HCT116 (cell line): ENCODE measurements around the gene FGB. TPM values are rescaled to one million over a fixed set of nuclear protein-coding genes. Genes with fewer than 3 reads are reported as not detected.

Experiments
- ATAC-seq: fragments of 200-7000 bp; cut with Tn5 transposase; 2 replicates; pipeline ENCODE4 v1.9.1; 2020; ENCODE audit warnings: mild to moderate bottlenecking, moderate library complexity
- BruUV-seq: library from RNA; stranded (reverse); fragments of 400-500 nt; replicated peaks from 2 replicates; lab custom pipeline; 2021; lab: Mats Ljungman, UMichigan
- CTCF ChIA-PET: fragments of 300-600 bp; sonication (Branson Sonifier 250); formaldehyde crosslinking; loops from one replicate; lab custom pipeline; 2021; ENCODE audit warnings: antibody characterized with exemption; lab: Charles Lee
- POLR2A ChIA-PET: fragments of 300-600, 350-600 bp; sonication (Branson Sonifier 250); formaldehyde crosslinking; loops from one replicate; lab custom pipeline; 2021; ENCODE audit warnings: antibody characterized with exemption; lab: Charles Lee
- RAD21 ChIA-PET, 2 experiments: fragments of 300-600 bp; sonication (Branson Sonifier 250); formaldehyde crosslinking; loops; one replicate each; lab custom pipeline; 2023; ENCODE audit warnings: low total read pairs in 2 of 2; ENCODE audit not compliant: uncharacterized antibody in 2 of 2, unreplicated experiment in 2 of 2, low non-redundant PET in 1 of 2; lab: Charles Lee
- DNase-seq: peaks from one replicate; pipeline ENCODE4 v3.0.0-alpha.2; 2010; ENCODE audit warnings: low read depth, low spot score
- H2AFZ ChIP-seq: fragments of 200-600 bp; shearing (Covaris generic), sonication (generic); 2 replicates; pipeline ENCODE4 v1.6.1; 2017; ENCODE audit warnings: low read depth, mixed run types, mixed read lengths, antibody characterized with exemption, low read length; ENCODE audit not compliant: poor library complexity, severe bottlenecking
- H3K27ac ChIP-seq: 2 replicates; pipeline ENCODE4 v1.5.1; 2012; ENCODE audit warnings: low read depth, low read length
- H3K27me3 ChIP-seq: fragments of 200-600 bp; sonication (generic); 2 replicates; pipeline ENCODE4 v1.6.1; 2016; ENCODE audit warnings: mixed run types, low read length, mixed read lengths; ENCODE audit not compliant: insufficient read depth
- H3K36me3 ChIP-seq, 2 experiments: fragments of 200-500 bp in 1 of 2; fragments of 200-600 bp in 1 of 2; sonication (Bioruptor generic) in 1 of 2; sonication (generic) in 1 of 2; 2 replicates each; pipeline versions ENCODE4 v1.5.1 to v1.6.1; 2014 to 2016; ENCODE audit warnings: low read length in 2 of 2, inconsistent platforms in 1 of 2, mixed read lengths in 1 of 2, mixed run types in 1 of 2; ENCODE audit not compliant: insufficient read depth in 2 of 2, control insufficient read depth in 1 of 2
- H3K4me1 ChIP-seq, 2 experiments: fragments of 200-600 bp in 1 of 2; sonication (generic) in 1 of 2; 2 replicates each; pipeline versions ENCODE4 v1.5.1 to v1.6.1; 2012 to 2017; ENCODE audit warnings: low read length in 2 of 2, inconsistent platforms in 1 of 2, mild to moderate bottlenecking in 1 of 2, mixed read lengths in 1 of 2, mixed run types in 1 of 2, moderate library complexity in 1 of 2; ENCODE audit not compliant: insufficient read depth in 2 of 2, control insufficient read depth in 1 of 2
- H3K4me2 ChIP-seq: fragments of 200-600 bp; sonication (generic); 2 replicates; pipeline ENCODE4 v1.6.1; 2017; ENCODE audit warnings: mixed run types, low read length, mixed read lengths
- H3K4me3 ChIP-seq, 2 experiments: fragments of 200-600 bp in 1 of 2; sonication (generic) in 1 of 2; replicated peaks in 1 of 2; 2 replicates each; pipeline ENCODE4 v1.5.1; 2011 to 2016; ENCODE audit warnings: low read length in 2 of 2, control low read depth in 1 of 2, low read depth in 1 of 2, mild to moderate bottlenecking in 1 of 2, mixed read lengths in 1 of 2, mixed run types in 1 of 2
- H3K79me2 ChIP-seq: fragments of 200-600 bp; sonication (generic); 2 replicates; pipeline ENCODE4 v1.6.1; 2017; ENCODE audit warnings: mild to moderate bottlenecking, mixed run types, low read length, moderate library complexity, mixed read lengths; ENCODE audit not compliant: insufficient read depth
- H3K9ac ChIP-seq: fragments of 200-600 bp; sonication (generic); 2 replicates; pipeline ENCODE4 v1.6.1; 2016; ENCODE audit warnings: low read length, mixed read lengths
- H3K9me2 ChIP-seq: fragments of 200-600 bp; sonication (generic), shearing (Covaris generic); 2 replicates; pipeline ENCODE4 v1.6.1; 2017; ENCODE audit warnings: mixed run types, mild to moderate bottlenecking, moderate library complexity; ENCODE audit not compliant: insufficient read depth
- H3K9me3 ChIP-seq, 2 experiments: fragments of 200-500 bp in 1 of 2; fragments of 200-600 bp in 1 of 2; sonication (Bioruptor generic) in 1 of 2; sonication (generic) in 1 of 2; 2 replicates each; pipeline ENCODE4 v1.6.1; 2014 to 2017; ENCODE audit warnings: low read length in 2 of 2, mixed read lengths in 2 of 2, inconsistent platforms in 1 of 2, low read depth in 1 of 2, mild to moderate bottlenecking in 1 of 2, mixed run types in 1 of 2, moderate library complexity in 1 of 2; ENCODE audit not compliant: control insufficient read depth in 1 of 2, insufficient read depth in 1 of 2
- H4K20me1 ChIP-seq: fragments of 200-600 bp; sonication (generic), shearing (Covaris generic); 2 replicates; pipeline ENCODE4 v1.6.1; 2017; ENCODE audit warnings: mixed run types, mild to moderate bottlenecking, moderate library complexity; ENCODE audit not compliant: insufficient read depth
- CEBPB ChIP-seq: IDR thresholded peaks from 2 replicates; pipeline ENCODE4 v1.6.1; 2012; ENCODE audit warnings: low read depth
- EGR1 ChIP-seq: IDR thresholded peaks from 2 replicates; pipeline ENCODE4 v1.6.1; 2012; ENCODE audit warnings: low read depth
- ELF1 ChIP-seq: IDR thresholded peaks from 2 replicates; pipeline ENCODE4 v1.6.1; 2012; ENCODE audit warnings: low read depth, borderline replicate concordance
- EZH2 ChIP-seq: fragments of 200-600 bp; sonication (generic); IDR thresholded peaks from 2 replicates; pipeline ENCODE4 v1.6.1; 2017; ENCODE audit warnings: antibody characterized with exemption, mixed run types
- FOSL1 ChIP-seq: IDR thresholded peaks from 2 replicates; pipeline ENCODE4 v1.6.1; 2012; ENCODE audit warnings: low read depth
- JUND ChIP-seq: IDR thresholded peaks from 2 replicates; pipeline ENCODE4 v1.6.1; 2012
- POLR2A ChIP-seq: IDR thresholded peaks from 2 replicates; pipeline ENCODE4 v1.7.0; 2011; ENCODE audit warnings: borderline replicate concordance; ENCODE audit not compliant: insufficient read depth, insufficient read length; ENCODE audit errors: extremely low read depth
- POLR2AphosphoS5 ChIP-seq: IDR thresholded peaks from 2 replicates; pipeline ENCODE4 v1.6.1; 2011; ENCODE audit warnings: mild to moderate bottlenecking, low read depth, low read length, moderate library complexity
- RAD21 ChIP-seq: IDR thresholded peaks from 2 replicates; pipeline ENCODE4 v1.6.1; 2012; ENCODE audit warnings: low read depth, mild to moderate bottlenecking
- SP1 ChIP-seq: IDR thresholded peaks from 2 replicates; pipeline ENCODE4 v1.6.1; 2012; ENCODE audit warnings: low read depth
- SRF ChIP-seq: IDR thresholded peaks from 2 replicates; pipeline ENCODE4 v1.6.1; 2012; ENCODE audit warnings: low read depth
- YY1 ChIP-seq: IDR thresholded peaks from 2 replicates; pipeline ENCODE4 v1.6.1; 2011; ENCODE audit warnings: low read length, low read depth, moderate library complexity, mild to moderate bottlenecking; ENCODE audit not compliant: insufficient replicate concordance; ENCODE audit errors: extremely low read depth
- ZNF274 ChIP-seq: fragments of 200-500 bp; sonication (Bioruptor generic); IDR thresholded peaks from 2 replicates; pipeline ENCODE4 v1.6.1; 2014; ENCODE audit warnings: mild to moderate bottlenecking, low read depth, low read length, inconsistent platforms
- intact Hi-C: fragments of 100-400 bp; cut with micrococcal nuclease; formaldehyde crosslinking; loops from 2 replicates; pipeline ENCODE4 v1.10.0; 2022
- total RNA-seq: library from RNA; stranded (reverse); gene quantifications from one replicate; pipeline ENCODE4 v1.2.1, GENCODE V29; 2021; ENCODE audit not compliant: unreplicated experiment
- TF ChIP-seq, protein P1 (sequence below): IDR thresholded peaks from 2 replicates; pipeline ENCODE4 v1.6.1; 2012
- TF ChIP-seq, protein P2 (sequence below): IDR thresholded peaks from 2 replicates; pipeline ENCODE4 v1.6.1; 2012
- TF ChIP-seq, protein P3 (sequence below), 3 experiments: fragments of 200-600 bp in 1 of 3; sonication (generic) in 1 of 3; IDR thresholded peaks in 2 of 3; conservative IDR thresholded peaks in 1 of 3; 2 replicates each; pipeline ENCODE4 v1.5.1; 2012 to 2017; ENCODE audit warnings: low read depth in 2 of 3, low read length in 2 of 3, antibody characterized with exemption in 1 of 3, borderline replicate concordance in 1 of 3, control low read depth in 1 of 3, mild to moderate bottlenecking in 1 of 3, mixed read lengths in 1 of 3, mixed run types in 1 of 3, moderate library complexity in 1 of 3; ENCODE audit not compliant: insufficient read depth in 1 of 3

Gene FGB
- total RNA-seq, 1 experiment from 2014 or later, result 2.0 TPM

DNA sequence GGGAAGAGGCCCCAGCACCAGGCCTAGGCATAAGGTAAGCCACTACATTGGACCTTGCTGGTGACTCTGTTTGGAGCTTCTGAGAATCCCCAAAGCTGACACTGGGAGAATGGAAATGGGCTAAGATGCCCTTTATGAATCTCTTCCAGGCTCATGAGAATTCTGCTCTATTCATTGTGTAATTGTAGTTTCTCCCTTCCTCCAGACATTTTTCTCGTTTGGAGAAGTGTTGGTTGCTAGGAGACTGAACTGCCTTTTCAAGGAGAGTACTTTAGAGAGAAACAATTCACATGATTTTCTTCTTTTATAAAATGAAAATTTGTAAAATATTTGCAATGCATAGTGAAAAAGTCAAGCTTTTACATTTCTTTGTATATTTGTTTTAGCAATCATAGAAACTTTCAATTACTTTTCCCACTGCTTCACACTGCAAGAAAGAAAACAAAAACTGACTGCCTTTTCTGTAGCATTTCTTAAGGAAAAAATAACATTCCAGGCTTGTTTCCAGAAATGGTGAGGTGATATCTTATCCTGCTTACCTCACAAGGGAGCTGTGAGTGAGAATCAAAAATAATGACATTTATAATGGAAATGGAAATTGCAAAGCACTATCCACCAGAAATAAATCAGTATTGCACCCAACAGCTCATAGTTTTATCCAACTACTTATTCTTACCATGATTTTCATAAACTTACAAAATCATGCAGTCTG lies 46.3 kb upstream of the FGB start:
- ATAC-seq (no peak), DNase-seq (no peak)
- Histone ChIP-seq H3K9me2 (no peaks in the 10 kb centered on the region), H3K4me2 (no peak overlapping the region), H3K4me3 (no peak overlapping the region), H3K27me3 (peaks cover 3% of the 10 kb centered on the region; the same call in 1 of the 2 replicates), H2AFZ (no peak overlapping the region), H3K36me3 (no peaks in the 10 kb centered on the region), H3K27ac (no peak overlapping the region), H3K79me2 (no peaks in the 10 kb centered on the region), H3K9me3 (no peaks in the 10 kb centered on the region), H3K4me1 (no peaks in the 10 kb centered on the region), H4K20me1 (no peaks in the 10 kb centered on the region), H3K9ac (no peak overlapping the region)
- intact Hi-C loops, result no loop called here
- ChIA-PET CTCF (interaction anchor here (2.2 kb wide), 1 partner anchor 10 kb away, joined by 12 read pairs; no protein-coding TSS in a partner anchor), POLR2A (no interaction called here), RAD21 (no interaction called here)
- no TSS peak for BruUV-seq
- no peak for TF ChIP-seq YY1
- TF ChIP-seq SP1, result no peak
- TF ChIP-seq CEBPB, result no peak
- TF ChIP-seq ELF1, result no peak
- no peak for TF ChIP-seq POLR2A
- no peak for TF ChIP-seq JUND
- TF ChIP-seq, protein P1, sequence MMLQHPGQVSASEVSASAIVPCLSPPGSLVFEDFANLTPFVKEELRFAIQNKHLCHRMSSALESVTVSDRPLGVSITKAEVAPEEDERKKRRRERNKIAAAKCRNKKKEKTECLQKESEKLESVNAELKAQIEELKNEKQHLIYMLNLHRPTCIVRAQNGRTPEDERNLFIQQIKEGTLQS, result no peak
- no peak for TF ChIP-seq EZH2
- TF ChIP-seq, protein P2, sequence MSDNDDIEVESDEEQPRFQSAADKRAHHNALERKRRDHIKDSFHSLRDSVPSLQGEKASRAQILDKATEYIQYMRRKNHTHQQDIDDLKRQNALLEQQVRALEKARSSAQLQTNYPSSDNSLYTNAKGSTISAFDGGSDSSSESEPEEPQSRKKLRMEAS, result no peak
- TF ChIP-seq FOSL1, result no peak
- TF ChIP-seq POLR2AphosphoS5, result no peak

DNA sequence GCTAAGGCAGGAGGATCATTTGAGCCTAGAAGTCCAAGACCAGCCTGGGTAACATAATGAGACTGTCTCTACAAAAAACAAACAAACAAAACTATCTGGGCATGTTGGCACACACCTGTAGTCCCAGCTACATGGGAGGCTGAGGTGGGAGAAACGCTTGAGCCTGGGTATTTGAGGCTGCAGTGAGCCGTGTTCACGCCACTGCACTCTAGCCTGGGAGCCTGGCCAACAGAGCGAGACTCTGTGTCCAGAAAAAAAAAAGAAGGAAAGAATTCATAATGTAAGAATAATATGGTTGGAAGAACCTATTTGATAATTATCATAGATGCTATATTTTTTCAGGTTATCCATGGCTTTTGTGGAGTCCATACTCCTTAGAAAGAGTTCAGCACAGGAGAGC lies 45.2 kb upstream of the FGB start:
- no TSS peak for BruUV-seq
- POLR2A ChIA-PET, result no interaction called here

More for the DNA sequence above, 45.2 kb upstream of the FGB start:
- Histone ChIP-seq H3K36me3 (no peaks in the 10 kb centered on the region), H3K4me2 (no peak overlapping the region), H3K27ac (no peak overlapping the region), H3K27me3 (peaks cover 3% of the 10 kb centered on the region; the same call in 1 of the 2 replicates), H2AFZ (no peak overlapping the region), H3K4me1 (no peaks in the 10 kb centered on the region), H3K9ac (no peak overlapping the region), H3K9me2 (no peaks in the 10 kb centered on the region), H4K20me1 (no peaks in the 10 kb centered on the region), H3K9me3 (no peaks in the 10 kb centered on the region), H3K4me3 (no peak overlapping the region), H3K79me2 (no peaks in the 10 kb centered on the region)
- intact Hi-C loops, result no loop called here
- TF ChIP-seq, protein P3, sequence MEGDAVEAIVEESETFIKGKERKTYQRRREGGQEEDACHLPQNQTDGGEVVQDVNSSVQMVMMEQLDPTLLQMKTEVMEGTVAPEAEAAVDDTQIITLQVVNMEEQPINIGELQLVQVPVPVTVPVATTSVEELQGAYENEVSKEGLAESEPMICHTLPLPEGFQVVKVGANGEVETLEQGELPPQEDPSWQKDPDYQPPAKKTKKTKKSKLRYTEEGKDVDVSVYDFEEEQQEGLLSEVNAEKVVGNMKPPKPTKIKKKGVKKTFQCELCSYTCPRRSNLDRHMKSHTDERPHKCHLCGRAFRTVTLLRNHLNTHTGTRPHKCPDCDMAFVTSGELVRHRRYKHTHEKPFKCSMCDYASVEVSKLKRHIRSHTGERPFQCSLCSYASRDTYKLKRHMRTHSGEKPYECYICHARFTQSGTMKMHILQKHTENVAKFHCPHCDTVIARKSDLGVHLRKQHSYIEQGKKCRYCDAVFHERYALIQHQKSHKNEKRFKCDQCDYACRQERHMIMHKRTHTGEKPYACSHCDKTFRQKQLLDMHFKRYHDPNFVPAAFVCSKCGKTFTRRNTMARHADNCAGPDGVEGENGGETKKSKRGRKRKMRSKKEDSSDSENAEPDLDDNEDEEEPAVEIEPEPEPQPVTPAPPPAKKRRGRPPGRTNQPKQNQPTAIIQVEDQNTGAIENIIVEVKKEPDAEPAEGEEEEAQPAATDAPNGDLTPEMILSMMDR (IDR thresholded peaks at IDR 0.05 in 2 of 3, conservative IDR thresholded peaks at IDR 0.05 in 1 of 3; ENCODE audit: borderline replicate concordance in 1 of 3, insufficient read depth in 1 of 3, low read depth in 2 of 3, low read length in 2 of 3), result no peak
- TF ChIP-seq EZH2 (no peak), POLR2A (no peak), ELF1 (no peak), YY1 (no peak), SRF (no peak), EGR1 (no peak), RAD21 (no peak), ZNF274 (no peak), CEBPB (no peak), JUND (no peak)
- RAD21 ChIA-PET, result no interaction called here
- DNase-seq, result no peak
- CTCF ChIA-PET, result interaction anchor here (1.1 kb wide), 1 partner anchor 11 kb away, joined by 6 read pairs; no protein-coding TSS in a partner anchor
- no peak for ATAC-seq
